Measurements from ENCODE around the gene BBS5.
A peak's percentile ranks its signal among the peaks of the same experiment; 100 is the strongest.
"Not testable (repeated sequence)": the region's sequence is repeated elsewhere in the genome, so short reads cannot be mapped to it uniquely, and the experiment has no call there.

BBS5 gene

DNA sequence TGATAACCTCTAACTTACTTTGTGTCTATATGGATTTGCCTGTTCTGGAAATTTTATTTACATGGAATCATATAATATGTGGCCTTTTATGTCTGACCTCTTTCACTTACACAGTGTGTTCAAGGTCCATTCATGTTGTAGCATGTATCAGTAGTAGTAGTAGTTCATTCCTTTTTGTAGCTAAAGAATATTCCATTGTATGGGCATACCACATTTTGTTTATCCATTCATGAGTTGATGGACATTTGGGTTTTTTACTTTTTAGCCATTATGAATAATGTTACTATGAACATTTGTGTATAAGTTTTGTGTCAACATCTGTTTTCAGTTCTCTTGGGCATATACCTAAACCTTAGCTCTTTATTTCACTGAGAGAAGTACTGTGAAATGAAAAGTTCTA lies 11.5 kb downstream of the BBS5 start:
- no peak for DNase-seq

DNA sequence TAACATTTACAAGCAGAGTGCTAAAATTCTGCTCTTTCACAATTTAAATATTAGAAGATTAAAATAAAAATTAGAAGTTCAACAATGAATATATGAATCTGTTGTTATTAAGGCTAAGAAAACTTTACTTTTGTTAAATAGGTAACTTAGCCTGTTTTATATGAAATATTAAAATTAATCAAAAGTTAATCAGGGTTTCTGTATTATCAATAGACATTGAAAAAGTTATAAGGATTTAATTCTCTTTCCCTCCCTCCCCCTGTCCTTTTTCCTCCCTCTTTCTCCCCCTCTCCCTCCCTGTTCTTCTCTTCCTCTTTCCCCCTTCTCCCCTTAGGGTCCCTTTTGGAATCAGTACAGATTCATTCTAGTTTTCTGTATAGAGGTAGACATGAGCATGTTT lies 12.1 kb downstream of the BBS5 start:
- no peak for DNase-seq

DNA sequence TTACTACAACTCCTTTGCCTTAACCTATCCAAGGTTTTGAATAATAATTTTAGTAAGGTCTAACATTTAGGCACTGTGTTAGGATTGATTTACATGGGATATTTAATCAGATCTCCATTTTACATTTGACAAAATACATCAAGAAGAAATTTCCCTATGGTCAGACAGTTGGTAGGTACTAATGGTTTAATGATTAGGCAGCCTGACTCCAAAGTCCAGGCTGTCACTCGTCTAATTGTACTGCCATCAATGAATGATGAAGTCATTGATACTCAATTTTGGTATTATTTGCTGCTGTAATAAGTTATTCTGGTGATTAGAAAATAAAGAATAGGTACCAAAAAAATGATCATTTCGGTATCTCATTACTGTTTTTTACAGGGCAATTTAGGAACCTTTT lies 14.1 kb downstream of the BBS5 start:
- no peak for DNase-seq

DNA sequence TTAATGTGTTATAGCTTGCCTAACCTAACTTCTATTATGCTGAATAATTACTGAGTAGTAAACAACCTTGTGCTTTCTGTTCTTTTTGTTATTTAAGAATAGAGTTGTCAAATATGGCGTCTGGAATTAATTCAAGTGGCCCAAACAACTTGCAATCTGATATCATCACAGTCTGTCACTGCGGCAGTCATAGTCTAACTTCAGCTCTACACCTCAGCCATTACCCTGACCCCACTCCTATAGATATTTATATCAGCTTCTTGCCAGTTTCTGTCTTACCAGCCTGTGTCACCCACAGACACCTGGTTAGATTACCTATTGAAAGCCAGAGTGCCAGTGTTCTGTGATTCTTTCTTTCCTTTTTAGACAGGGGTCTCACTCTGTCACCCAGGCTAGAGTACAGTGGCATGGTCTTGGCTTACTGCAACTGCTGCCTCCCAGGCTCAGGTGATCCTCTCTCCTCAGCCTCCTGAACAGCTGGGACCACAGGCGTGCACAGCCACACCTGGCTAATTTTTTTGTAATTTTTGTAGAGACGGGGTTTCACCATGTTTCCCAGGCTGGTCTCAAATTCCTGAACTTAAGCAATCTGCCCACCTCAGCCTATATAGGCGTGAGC lies 16.1 kb downstream of the BBS5 start:
- no peak for DNase-seq

DNA sequence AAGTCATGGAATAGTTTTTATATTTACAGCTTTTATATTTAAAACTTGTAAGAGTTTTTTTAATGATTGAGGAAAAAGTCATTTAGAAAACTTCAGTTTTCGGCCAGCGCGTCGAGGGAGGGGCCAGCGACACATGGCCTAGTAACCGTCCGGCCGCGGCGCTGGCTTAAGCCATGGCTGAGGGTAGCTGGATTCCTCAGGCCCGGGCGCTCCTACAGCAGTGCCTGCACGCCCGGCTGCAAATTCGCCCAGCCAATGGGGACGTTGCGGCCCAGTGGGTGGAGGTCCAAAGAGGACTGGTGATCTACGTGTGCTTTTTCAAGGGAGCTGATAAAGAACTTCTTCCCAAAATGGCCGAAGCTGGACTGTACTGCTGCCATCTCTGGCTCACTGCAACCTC lies 25.4 kb downstream of the BBS5 start:
- DNase-seq: no peak

DNA sequence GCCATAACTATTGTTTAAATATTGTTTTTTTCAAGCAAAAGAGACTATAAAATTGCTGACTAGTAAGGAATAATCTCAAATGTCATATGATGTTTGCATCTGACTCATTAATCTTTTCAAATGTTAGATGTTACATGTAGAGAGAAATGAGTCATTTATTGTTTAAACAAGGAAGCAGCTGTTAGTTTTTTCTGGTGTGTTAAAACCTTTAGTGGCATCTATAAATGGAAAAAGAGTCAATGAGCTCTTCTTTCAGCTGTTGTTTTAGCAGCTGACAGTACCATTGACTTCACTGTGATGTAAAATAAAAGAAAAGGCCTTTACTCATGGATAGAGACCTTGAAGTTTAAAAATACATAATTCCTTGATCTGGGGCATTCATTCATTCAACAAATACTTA lies 28.4 kb downstream of the BBS5 start:
- DNase-seq: no peak

DNA sequence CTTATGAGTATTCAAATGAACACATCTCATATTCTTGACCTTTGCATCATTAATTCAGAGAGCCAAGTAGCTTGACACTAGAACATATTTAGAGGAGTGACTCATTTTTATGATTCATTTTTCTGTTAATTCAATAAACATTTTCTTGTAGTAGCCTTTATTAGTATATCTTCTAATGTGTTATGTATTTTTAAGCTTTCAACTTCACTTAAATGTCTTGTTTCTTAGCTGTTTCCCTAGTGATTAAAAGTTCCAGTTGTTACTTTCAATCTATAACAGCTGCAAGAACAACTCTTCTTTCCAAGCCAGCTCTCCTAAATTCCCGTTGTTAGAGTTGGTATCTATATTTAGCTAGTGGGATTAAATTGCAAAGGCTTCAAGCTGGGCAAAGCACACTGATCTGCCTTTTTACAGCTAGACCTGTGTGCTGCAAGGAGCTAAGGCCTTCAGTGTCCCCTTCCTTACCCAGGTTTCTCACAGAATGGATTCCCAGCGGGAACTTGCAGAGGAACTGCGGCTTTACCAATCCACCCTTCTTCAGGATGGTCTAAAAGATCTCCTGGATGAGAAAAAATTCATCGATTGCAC lies 30.1 kb downstream of the BBS5 start, which contains the start of gene KLHL41:
Gene KLHL41 (plus strand): TSS at position 405 of the 588 bp plus-strand sequence. CDS start 77 bp downstream, at position 482.
- no peak for DNase-seq

DNA sequence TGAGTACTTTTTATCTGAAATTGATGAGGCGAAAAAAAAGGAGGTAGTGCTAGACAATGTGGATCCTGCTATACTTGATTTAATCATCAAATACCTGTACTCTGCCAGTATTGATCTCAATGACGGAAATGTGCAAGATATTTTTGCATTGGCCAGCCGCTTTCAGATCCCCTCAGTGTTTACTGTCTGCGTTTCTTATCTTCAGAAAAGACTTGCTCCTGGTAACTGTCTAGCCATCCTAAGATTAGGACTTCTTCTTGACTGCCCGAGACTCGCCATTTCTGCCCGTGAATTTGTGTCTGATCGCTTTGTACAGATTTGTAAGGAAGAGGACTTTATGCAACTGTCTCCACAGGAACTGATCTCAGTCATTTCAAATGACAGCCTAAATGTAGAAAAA lies 30.7 kb downstream of the BBS5 start:
- no peak for DNase-seq

DNA sequence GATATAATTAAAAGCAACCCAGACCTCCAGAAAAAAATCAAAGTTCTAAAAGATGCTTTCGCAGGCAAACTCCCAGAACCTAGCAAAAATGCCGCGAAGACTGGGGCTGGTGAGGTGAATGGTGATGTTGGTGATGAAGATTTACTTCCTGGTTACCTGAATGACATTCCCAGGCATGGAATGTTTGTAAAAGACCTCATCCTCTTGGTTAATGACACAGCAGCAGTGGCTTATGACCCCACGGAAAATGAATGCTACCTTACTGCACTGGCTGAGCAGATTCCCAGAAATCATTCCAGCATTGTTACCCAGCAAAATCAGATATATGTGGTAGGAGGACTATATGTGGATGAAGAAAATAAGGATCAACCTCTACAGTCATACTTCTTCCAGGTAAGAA lies 31.2 kb downstream of the BBS5 start:
- no peak for DNase-seq

DNA sequence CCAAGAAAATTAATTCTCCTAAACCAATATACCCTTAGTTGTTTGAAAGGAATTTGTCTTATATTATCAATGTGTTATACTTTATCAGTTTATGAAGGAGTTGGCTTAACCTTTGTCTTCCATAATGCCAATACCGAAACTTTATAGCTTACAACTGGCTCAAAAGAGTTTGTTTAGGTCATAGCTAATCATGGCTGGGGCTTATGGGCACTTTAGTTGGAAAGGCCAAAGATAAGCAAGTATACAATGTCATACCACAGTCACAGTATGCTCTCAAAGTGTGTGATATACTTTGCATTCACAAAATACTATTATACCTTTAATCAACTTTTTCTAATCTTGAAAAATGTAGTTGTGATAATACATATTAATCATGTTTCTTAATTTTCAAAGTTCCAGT lies 32.5 kb downstream of the BBS5 start:
- no peak for DNase-seq

DNA sequence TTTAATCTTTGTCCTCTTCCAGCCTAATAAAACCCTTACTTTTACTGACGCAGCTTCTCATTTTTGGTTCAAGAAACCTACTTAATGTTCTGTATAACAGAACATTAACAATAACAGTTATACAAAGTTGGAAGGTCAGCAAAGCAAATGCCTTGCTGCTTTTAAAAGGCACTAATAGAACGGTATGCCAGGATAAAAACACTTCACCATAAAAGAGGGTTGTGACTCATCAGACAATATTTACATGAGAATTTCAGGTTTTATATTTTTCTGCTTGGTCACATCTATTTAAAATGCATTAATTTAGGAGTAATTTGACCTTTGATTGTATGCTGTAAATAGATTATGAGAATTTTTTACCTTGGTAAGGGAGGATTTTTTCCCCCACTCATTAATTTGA lies 33.2 kb downstream of the BBS5 start:
- DNase-seq: no peak

DNA sequence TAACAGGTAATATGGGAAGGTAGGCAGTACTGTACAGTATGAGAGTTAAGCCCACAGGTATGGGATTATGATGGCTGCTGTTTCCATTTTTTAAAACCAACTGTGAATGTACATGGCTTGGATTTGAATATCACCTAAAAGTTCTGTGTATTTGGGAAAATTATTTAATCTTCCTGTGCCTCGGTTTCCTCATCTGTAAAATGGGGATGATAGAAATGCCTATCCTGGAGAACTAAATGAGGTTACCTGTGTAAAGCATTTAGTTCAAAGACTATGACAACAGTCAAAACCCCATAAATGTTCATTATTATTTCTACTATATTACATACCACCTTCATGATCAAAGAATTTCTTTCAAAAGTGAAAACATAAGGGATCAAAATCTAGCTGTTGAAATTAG lies 33.8 kb downstream of the BBS5 start:
- no peak for DNase-seq

DNA sequence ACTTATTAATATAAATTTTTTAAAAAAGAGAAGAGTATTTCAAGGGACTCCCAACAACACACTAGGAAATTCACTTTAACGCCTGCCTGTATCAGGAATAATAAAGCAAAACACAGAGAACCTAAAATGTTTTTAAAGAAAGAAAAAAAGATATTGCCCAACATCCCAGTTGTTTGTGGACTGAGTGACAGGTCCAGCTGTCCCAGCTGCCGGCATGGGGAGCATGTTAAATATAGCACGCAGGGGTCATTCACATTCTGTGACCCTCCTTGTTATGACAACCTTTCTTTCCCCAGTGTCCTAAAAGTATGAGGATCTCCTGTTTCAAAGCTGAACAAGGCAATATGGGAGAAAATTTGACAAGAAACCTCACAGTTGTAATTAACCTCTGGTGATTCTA lies 34.6 kb downstream of the BBS5 start:
- no peak for DNase-seq

DNA sequence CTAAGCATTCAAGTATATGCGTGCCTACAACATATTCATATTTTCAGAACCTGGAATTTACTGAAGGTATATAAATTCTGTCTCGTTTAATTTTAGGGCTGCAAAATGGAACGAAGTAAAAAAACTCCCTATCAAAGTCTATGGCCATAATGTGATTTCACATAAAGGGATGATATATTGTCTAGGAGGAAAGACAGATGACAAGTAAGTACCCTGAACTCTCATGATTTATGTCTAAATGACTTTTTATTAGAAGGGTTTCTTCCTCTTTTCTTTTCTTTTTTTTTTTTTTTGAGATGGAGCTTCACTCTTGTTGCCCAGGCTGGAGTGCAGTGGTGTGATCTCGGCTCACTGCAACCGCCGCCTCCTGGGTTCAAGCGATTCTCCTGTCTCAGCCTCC lies 35.5 kb downstream of the BBS5 start:
- not testable (repeated sequence) for DNase-seq

DNA sequence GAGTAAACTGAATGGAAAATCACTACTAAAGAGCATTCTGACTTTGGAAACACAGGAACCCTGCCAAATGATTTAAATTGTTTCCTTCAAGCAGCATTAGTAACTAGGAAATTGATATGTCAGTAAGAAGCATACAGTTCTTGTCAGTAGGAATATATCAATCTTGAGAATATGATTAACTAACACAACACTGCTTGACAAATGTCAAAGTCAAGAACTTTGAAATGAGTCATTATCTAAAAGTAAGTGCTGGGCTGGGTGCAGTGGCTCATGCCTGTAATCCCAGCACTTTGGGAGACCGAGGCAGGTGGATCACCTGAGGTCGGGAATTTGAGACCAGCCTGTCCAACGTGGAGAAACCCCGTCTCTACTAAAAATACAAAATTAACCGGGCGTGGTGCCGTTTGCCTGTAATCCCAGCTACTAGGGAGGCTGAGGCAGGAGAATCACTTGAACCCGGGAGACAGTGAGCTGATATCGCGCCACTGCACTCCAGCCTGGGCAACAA lies 37.2 kb downstream of the BBS5 start:
- not testable (repeated sequence) for DNase-seq

DNA sequence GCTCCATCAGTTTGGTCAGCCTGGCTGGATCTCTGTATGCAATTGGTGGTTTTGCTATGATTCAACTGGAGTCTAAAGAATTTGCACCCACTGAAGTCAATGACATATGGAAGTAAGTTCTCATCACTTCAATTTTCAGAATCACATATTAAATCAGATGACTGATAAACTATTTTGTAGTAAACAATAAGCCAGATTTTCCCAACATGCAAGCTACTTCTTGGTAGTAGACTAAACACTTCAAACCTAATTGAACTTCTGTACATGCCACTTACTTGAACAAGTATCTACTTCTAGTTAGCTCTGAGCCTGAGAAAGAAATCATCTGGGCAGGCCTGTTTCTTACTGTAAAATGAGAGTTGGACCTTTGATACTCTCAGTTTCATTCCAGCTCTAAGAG lies 41.6 kb downstream of the BBS5 start:
- no peak for DNase-seq

DNA sequence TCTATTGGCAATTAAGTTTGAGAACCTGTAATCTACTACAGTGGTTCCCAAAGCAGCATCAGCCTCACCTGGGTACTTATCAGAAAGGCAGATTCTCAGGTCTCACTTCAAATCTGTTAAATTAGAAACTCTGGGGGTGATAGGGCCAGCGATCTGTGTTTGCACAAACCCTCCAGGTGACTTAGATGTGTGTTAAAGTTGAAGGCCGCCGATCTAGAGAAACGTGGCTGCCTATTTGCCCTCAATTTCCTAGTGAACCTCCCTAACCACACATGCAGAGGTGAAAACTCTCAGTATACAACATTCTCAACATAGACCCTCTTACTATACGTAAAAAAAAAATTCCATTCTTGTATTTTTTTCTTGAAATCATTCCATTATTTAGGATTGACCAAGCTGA lies 44.4 kb downstream of the BBS5 start:
- DNase-seq: no peak

DNA sequence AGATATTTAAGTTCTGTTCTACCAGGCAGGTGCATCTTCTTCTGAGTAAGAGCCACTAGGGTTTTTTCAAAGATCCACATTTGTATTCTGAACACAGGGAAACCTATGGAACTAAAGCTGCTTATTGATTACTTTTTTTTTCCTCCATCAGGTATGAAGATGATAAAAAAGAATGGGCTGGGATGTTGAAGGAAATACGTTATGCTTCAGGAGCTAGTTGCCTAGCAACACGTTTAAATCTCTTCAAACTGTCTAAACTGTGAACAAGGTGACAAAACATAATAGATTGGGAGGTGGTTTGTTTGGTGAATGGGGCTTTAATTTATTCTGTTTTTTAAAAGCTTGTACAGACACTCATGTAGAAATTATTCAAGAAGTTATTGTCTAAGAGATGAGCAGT lies 46.1 kb downstream of the BBS5 start:
- DNase-seq: no peak

DNA sequence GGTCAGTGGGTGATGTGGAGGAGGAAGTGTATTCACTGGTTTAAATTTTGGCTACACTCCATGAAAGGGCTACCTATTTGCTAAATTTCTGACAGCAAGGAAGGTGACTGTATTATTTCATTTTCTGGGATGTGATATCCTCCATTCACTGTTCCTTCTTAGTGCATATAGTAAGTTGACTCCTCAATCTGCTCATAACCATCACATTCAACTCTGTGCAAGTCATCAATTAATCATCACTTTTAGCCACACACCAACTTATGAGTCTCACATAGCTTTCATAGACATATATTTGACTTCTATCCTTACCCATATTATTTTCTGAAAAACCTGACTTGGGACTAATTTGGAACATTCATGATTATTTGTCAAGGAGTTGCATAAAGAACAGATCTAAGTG lies 47.2 kb downstream of the BBS5 start:
- DNase-seq: no peak

DNA sequence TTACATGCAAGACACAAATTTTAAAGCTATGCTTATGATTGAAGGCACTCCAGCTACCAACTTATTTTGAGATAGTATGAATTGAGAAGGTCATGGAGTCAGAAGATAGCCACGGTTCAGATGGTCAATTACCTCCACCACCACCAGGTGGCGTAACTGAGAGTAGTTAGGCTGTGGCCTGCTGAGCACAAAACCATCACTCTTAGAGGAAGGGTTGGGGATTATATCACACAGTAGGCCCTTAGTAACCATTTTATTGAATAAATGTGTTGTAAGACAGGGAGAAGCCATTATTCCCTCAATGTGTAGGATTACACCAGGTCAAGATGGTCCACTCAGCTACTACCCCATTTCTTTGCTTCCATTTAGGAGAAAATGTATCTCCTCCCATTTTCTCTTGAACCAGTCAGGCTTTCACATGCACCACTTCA lies 49.0 kb downstream of the BBS5 start:
- DNase-seq: peak; percentile 56

DNA sequence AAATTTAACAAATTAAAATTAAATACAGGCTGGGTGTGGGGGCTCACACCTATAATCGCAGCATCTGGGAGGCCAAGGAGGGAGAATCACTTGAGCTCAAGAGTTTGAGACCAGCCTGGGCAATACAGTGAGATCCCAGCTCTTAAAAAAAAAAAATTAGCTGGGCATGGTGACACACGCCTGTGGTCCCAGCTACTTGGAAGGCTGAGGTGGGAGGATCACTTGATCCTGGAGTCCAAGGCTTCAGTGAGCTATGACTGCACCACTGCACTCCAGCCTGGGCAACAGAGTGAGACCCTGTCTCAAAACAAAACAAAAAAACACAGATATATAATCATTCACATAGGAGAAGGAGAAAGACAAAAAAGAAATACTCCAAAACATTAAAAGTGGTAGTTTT lies 60.2 kb downstream of the BBS5 start:
- not testable (repeated sequence) for DNase-seq

DNA sequence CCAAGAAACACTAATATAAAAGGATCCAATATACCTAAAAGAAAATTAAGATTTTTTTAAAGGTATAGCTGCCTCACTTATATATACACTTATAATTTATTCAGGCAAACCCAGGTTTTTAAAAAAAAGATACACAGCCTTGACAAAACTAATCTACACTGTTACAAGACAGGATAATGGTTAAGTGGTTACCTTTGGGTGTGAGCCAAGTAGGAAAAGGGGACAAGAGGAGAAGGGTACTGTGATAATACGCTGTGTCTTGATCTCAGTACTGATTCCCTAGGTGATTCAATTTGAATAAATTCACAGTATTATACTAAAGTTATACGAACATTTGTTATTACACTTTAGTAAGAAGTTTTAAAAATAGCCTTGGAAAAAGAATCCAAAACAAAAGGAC lies 60.9 kb downstream of the BBS5 start:
- DNase-seq: no peak

DNA sequence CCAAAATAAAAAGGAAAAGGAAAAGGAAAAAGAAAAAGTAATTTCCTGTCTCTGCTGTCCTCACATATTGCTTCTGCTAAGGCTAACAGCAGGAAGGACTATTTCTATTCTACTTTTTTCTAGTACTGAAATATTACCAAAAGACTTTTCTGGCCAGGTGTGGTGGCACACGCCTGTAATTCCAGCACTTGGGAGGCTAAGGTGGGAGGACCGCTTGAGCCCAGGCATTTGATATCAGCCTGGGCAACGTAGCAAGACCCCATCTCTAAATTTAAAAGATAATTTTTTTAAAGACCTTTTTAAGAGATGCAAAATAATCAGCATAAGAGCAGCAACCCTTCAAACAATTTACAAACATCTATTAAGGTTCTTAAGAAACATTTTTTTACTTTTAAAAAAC lies 63.1 kb downstream of the BBS5 start:
- no peak for DNase-seq

DNA sequence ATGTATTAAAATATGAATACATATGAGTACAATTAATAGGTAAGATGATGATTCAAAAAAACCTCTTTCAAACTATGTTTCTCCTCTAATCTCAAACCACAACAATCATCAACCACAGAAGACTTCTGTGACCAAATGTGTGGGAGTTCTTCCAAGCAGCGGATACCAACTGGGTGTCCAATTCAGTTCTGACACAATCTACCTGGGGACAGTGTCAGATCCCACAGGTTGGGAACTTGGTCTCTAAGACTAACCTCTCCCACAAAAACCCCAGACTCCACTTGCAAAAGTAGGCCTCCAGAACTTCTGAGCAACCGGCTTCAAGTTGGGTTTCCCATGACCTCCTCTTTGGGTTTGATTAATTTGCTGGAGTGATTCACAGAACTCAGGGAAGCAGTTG lies 67.5 kb downstream of the BBS5 start:
- no peak for DNase-seq

Measured in retina (tissue), 1 donor.